Activated naive CD4-positive, alpha-beta T cell treated with anti-CD3 and anti-CD28 coated beads for 36 hours (primary cell): ENCODE results near the gene OBSL1. TPM values are rescaled to one million over a fixed set of nuclear protein-coding genes. Genes with fewer than 3 reads are reported as not detected.

Experiments used
- CTCF ChIA-PET: fragments of 350-600 bp; sonication (Branson Sonifier 250); formaldehyde crosslinking; loops from one replicate; lab custom pipeline; 2021; ENCODE audit warnings: antibody characterized with exemption; lab: Charles Lee
- DNase-seq: peaks from one replicate; pipeline ENCODE4 v3.0.0-alpha.2; 2020
- H3K27ac Mint-ChIP-seq: one replicate; pipeline ENCODE4 v1.8.0; 2021; ENCODE audit warnings: mild to moderate bottlenecking, mixed read lengths
- H3K27me3 Mint-ChIP-seq: one replicate; pipeline ENCODE4 v1.8.0; 2021; ENCODE audit warnings: low read depth, mixed read lengths
- H3K36me3 Mint-ChIP-seq: one replicate; pipeline ENCODE4 v1.8.0; 2021; ENCODE audit warnings: low read depth, mixed read lengths
- H3K4me1 Mint-ChIP-seq: one replicate; pipeline ENCODE4 v1.8.0; 2021; ENCODE audit warnings: low read depth, mixed read lengths
- H3K4me3 Mint-ChIP-seq: one replicate; pipeline ENCODE4 v1.8.0; 2021; ENCODE audit warnings: mild to moderate bottlenecking, moderate library complexity, mixed read lengths
- H3K9me3 Mint-ChIP-seq: one replicate; pipeline ENCODE4 v1.8.0; 2021; ENCODE audit warnings: mixed read lengths
- intact Hi-C: fragments of 100-400 bp; cut with micrococcal nuclease; formaldehyde crosslinking; loops from one replicate; pipeline ENCODE4 v1.15.1; 2023
- microRNA-seq: library from miRNA; unstranded; fragments of <30 nt; microRNA quantifications from one replicate; pipeline ENCODE4 v1.2.0, GENCODE V29; 2022; ENCODE audit warnings: borderline microRNAs expressed, borderline replicate concordance
- total RNA-seq, 2 experiments: library from RNA; stranded (reverse); gene quantifications; one replicate each; pipeline ENCODE4 v1.2.3, GENCODE V29; 2021

The OBSL1 gene
- total RNA-seq, 2 experiments from 2014 or later: 1.5 to 1.6 TPM

- H3K36me3 Mint-ChIP-seq: peaks cover 25% of the 10 kb centered on the region
- CTCF ChIA-PET: interaction anchor here (6.0 to 11.7 kb wide), 2 partner anchors 8 to 26 kb away, joined by 27 to 211 read pairs; no protein-coding TSS in a partner anchor
- H3K27me3 Mint-ChIP-seq: peaks cover 13% of the 10 kb centered on the region
- H3K4me3 Mint-ChIP-seq: no peak overlapping the region
- no peaks in the 10 kb centered on the region for H3K9me3 Mint-ChIP-seq
- DNase-seq: no peak
- H3K27ac Mint-ChIP-seq: no peak overlapping the region
- peaks cover 25% of the 10 kb centered on the region for H3K4me1 Mint-ChIP-seq
- intact Hi-C loops: no loop called here
Measured at GRCh38 chr2:219501849-219502248, 69.5 kb downstream of the OBSL1 start.

Small RNAs within 50 kb of the gene (microRNA-seq; reads per million reads assigned to microRNA genes)
- gene MIR3132: not detected

Other genes with a start within 250 kb of the OBSL1 start
- gene RESP18, start 238.8 kb downstream of the OBSL1 start, total RNA-seq: not detected
- gene DNPEP, start 183.6 kb downstream of the OBSL1 start, total RNA-seq: 10 to 100 TPM; 67.1 to 74.2 TPM
- gene DES, start 153.2 kb downstream of the OBSL1 start, total RNA-seq: not detected
- gene SPEG, start 136.7 kb downstream of the OBSL1 start, total RNA-seq: 1 to 10 TPM; 1.3 to 1.4 TPM
- gene GMPPA, start 72.6 kb downstream of the OBSL1 start, total RNA-seq: 10 to 100 TPM; 25.2 to 28.4 TPM
- gene ASIC4, start 57.1 kb downstream of the OBSL1 start, total RNA-seq: not detected
- 1 to 10 TPM; 8.5 to 9.0 TPM for gene CHPF, start 27.7 kb downstream of the OBSL1 start, total RNA-seq
- 1 to 10 TPM in 1 of 2 experiments, under 1 TPM in 1; 0.86 to 1.1 TPM for gene TMEM198, start 27.5 kb downstream of the OBSL1 start, total RNA-seq
- not detected for gene INHA, start 771 bp upstream of the OBSL1 start, total RNA-seq
- 10 to 100 TPM; 32.1 TPM for gene STK11IP, start 26.3 kb upstream of the OBSL1 start, total RNA-seq
- not detected for gene SLC4A3, start 56.1 kb upstream of the OBSL1 start, total RNA-seq